Activated CD8-positive, alpha-beta T cell treated with anti-CD3 and anti-CD28 coated beads for 36 hours (primary cell): ENCODE data around the gene CLPTM1. TPM values are rescaled to one million over a fixed set of nuclear protein-coding genes. Genes with fewer than 3 reads are reported as not detected.
"Not testable (repeated sequence)": the region's sequence is repeated elsewhere in the genome, so short reads cannot be mapped to it uniquely, and the experiment has no call there.

Experiments
- ATAC-seq: fragments of 200-7000 bp; cut with Tn5 transposase; one replicate; pipeline ENCODE4 v1.10.0; 2021; ENCODE audit warnings: mild to moderate bottlenecking, moderate library complexity
- CTCF ChIA-PET: fragments of 350-600 bp; sonication (Branson Sonifier 250); formaldehyde crosslinking; loops from one replicate; lab custom pipeline; 2021; ENCODE audit warnings: antibody characterized with exemption; lab: Charles Lee
- POLR2A ChIA-PET: fragments of 350-600 bp; sonication (Branson Sonifier 250); formaldehyde crosslinking; loops from one replicate; lab custom pipeline; 2021; ENCODE audit warnings: antibody characterized with exemption; lab: Charles Lee
- DNase-seq: peaks from one replicate; pipeline ENCODE4 v3.0.0-alpha.2; 2020
- H3K27ac Mint-ChIP-seq: one replicate; pipeline ENCODE4 v1.8.0; 2021; ENCODE audit warnings: mild to moderate bottlenecking, mixed read lengths
- H3K27me3 Mint-ChIP-seq: one replicate; pipeline ENCODE4 v1.8.0; 2021; ENCODE audit warnings: mixed read lengths
- H3K36me3 Mint-ChIP-seq: one replicate; pipeline ENCODE4 v1.8.0; 2021; ENCODE audit warnings: low read depth, mixed read lengths
- H3K4me1 Mint-ChIP-seq: one replicate; pipeline ENCODE4 v1.8.0; 2021; ENCODE audit warnings: low read depth, mixed read lengths
- H3K4me3 Mint-ChIP-seq: one replicate; pipeline ENCODE4 v1.8.0; 2021; ENCODE audit warnings: mild to moderate bottlenecking, moderate library complexity, mixed read lengths
- H3K9me3 Mint-ChIP-seq: one replicate; pipeline ENCODE4 v1.8.0; 2021; ENCODE audit warnings: mixed read lengths
- CTCF ChIP-seq: fragments of 200-600 bp; IDR thresholded peaks from one replicate; pipeline ENCODE4 v1.8.0; 2022; ENCODE audit warnings: antibody characterized with exemption, mild to moderate bottlenecking
- intact Hi-C: fragments of 100-400 bp; cut with micrococcal nuclease; formaldehyde crosslinking; loops from one replicate; pipeline ENCODE4 v1.10.0; 2022
- total RNA-seq, 2 experiments: library from RNA; stranded (reverse); gene quantifications; one replicate each; pipeline ENCODE4 v1.2.3, GENCODE V29; 2021

The CLPTM1 gene
- total RNA-seq, 2 experiments from 2014 or later: 38.6 to 39.8 TPM

DNA sequence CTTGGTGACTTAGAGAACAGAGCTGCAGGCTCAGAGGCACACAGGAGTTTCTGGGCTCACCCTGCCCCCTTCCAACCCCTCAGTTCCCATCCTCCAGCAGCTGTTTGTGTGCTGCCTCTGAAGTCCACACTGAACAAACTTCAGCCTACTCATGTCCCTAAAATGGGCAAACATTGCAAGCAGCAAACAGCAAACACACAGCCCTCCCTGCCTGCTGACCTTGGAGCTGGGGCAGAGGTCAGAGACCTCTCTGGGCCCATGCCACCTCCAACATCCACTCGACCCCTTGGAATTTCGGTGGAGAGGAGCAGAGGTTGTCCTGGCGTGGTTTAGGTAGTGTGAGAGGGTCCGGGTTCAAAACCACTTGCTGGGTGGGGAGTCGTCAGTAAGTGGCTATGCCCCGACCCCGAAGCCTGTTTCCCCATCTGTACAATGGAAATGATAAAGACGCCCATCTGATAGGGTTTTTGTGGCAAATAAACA is 30.9 kb upstream of the CLPTM1 start:
- Mint-ChIP-seq H3K27ac (no peak overlapping the region), H3K4me1 (no peaks in the 10 kb centered on the region), H3K27me3 (peaks cover 15% of the 10 kb centered on the region), H3K4me3 (no peak overlapping the region), H3K36me3 (no peaks in the 10 kb centered on the region), H3K9me3 (no peaks in the 10 kb centered on the region)
- no peak for TF ChIP-seq CTCF
- no peak for DNase-seq
- no peak for ATAC-seq
- CTCF ChIA-PET: no interaction called here
- POLR2A ChIA-PET: interaction anchor here (0.6 kb wide), 1 partner anchor 59 kb away, joined by 3 read pairs; no protein-coding TSS in a partner anchor
- intact Hi-C loops: no loop called here

DNA sequence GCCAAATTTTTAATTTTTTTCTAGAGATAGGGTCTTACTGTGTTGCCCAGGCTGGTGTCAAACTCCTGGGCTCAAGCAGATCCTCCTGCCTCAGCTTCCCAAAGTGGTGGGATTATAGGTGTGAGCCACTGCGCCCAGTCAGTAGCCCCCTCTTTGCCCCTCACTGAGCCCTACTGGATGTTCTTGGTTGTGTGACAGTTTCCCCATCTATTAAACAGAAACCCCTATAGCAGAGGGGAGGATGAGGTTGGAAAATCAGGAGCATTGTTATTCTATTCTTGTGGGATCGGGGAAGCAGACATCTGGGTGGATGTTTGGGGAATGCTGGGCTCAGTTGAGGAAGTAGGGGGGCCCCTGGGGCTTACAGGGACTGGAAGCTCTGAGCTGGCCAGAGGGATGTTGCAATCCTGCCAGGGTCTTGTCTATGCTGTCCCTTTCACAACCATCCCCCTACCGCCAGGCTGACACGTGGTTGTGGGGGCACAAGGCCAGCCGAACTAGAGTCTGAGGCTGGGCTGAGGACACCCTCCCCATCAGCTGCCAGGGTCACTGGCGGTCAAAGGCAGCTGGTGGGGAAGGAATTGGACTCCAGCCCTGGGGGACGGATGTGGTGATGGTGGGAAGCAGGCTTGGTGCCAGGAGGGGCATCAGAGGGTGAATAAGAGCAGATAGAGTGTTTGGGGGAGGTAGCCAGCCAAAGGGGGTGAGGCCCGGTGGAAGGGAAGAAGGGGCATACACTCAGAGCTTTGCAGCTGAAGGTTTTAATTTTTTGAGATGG is 29.9 kb upstream of the CLPTM1 start:
- H3K4me1 Mint-ChIP-seq: no peaks in the 10 kb centered on the region
- no peak for TF ChIP-seq CTCF
- intact Hi-C loops: no loop called here
- H3K4me3 Mint-ChIP-seq: no peak overlapping the region
- DNase-seq: no peak
- H3K9me3 Mint-ChIP-seq: no peaks in the 10 kb centered on the region
- CTCF ChIA-PET: no interaction called here
- no peak for ATAC-seq
- peaks cover 15% of the 10 kb centered on the region for H3K27me3 Mint-ChIP-seq
- H3K36me3 Mint-ChIP-seq: no peaks in the 10 kb centered on the region
- no peak overlapping the region for H3K27ac Mint-ChIP-seq
- POLR2A ChIA-PET: interaction anchor here (1.5 kb wide), 1 partner anchor 9 kb away, joined by 3 read pairs; no protein-coding TSS in a partner anchor

GRCh38 chr19:44926245-44927077 is 28.7 kb upstream of the CLPTM1 start:
- peaks cover 15% of the 10 kb centered on the region for H3K27me3 Mint-ChIP-seq
- H3K27ac Mint-ChIP-seq, H3K4me1 Mint-ChIP-seq, DNase-seq, CTCF ChIA-PET, H3K4me3 Mint-ChIP-seq, intact Hi-C loops, H3K9me3 Mint-ChIP-seq, H3K36me3 Mint-ChIP-seq: not testable (repeated sequence)
- POLR2A ChIA-PET: interaction anchor here (1.5 kb wide), 1 partner anchor 10 kb away, joined by 3 read pairs; no protein-coding TSS in a partner anchor
- ATAC-seq: peak; percentile 7

- Mint-ChIP-seq H3K36me3 (no peaks in the 10 kb centered on the region), H3K9me3 (no peaks in the 10 kb centered on the region), H3K4me1 (no peaks in the 10 kb centered on the region), H3K27ac (no peak overlapping the region), H3K27me3 (peaks cover 15% of the 10 kb centered on the region), H3K4me3 (no peak overlapping the region)
- ATAC-seq (no peak), DNase-seq (no peak)
- CTCF ChIA-PET: no interaction called here
- POLR2A ChIA-PET: no interaction called here
- intact Hi-C loops: no loop called here
- no peak for TF ChIP-seq CTCF
Observed at GRCh38 chr19:44927746-44928145, 27.4 kb upstream of the CLPTM1 start.

- Mint-ChIP-seq H3K27ac (no peak overlapping the region), H3K4me3 (no peak overlapping the region), H3K36me3 (no peaks in the 10 kb centered on the region), H3K27me3 (peaks cover 15% of the 10 kb centered on the region), H3K4me1 (no peaks in the 10 kb centered on the region), H3K9me3 (no peaks in the 10 kb centered on the region)
- ATAC-seq: no peak
- intact Hi-C loops: no loop called here
- no peak for TF ChIP-seq CTCF
- DNase-seq: no peak
- CTCF ChIA-PET: no interaction called here
- POLR2A ChIA-PET: no interaction called here
Observed at GRCh38 chr19:44930088-44930487, 25.1 kb upstream of the CLPTM1 start.
